GM13976 (cell line): ENCODE data around the gene TP53RK.

Source experiments
- DNase-seq: peaks from one replicate; pipeline ENCODE4 v3.0.0; 2012; ENCODE audit warnings: low spot score
- CTCF ChIP-seq: IDR thresholded peaks from 2 replicates; pipeline ENCODE4 v1.5.1; 2012; ENCODE audit warnings: borderline replicate concordance, mild to moderate bottlenecking; ENCODE audit not compliant: insufficient read depth; ENCODE audit errors: extremely low read depth, missing control alignments, control extremely low read depth
- in situ Hi-C: fragments of 300-500 bp; cut with MboI; formaldehyde crosslinking; loops from one replicate; pipeline ENCODE4 v1.12.0; 2022; ENCODE audit warnings: low sequenced_read_pairs, mixed read lengths, inconsistent platforms; ENCODE audit not compliant: unreplicated experiment

TP53RK gene

GRCh38 chr20:46722450-46722849 lies 33.2 kb upstream of the TP53RK start:
- no peak for DNase-seq
- no peak for TF ChIP-seq CTCF
- in situ Hi-C loops: no loop called here

GRCh38 chr20:46721476-46721875 lies 32.2 kb upstream of the TP53RK start:
- TF ChIP-seq CTCF: no peak
- in situ Hi-C loops: no loop called here
- no peak for DNase-seq

GRCh38 chr20:46720776-46721425 lies 31.7 kb upstream of the TP53RK start:
- TF ChIP-seq CTCF: no peak
- DNase-seq: no peak
- in situ Hi-C loops: no loop called here

GRCh38 chr20:46720019-46720418 lies 30.8 kb upstream of the TP53RK start:
- no peak for TF ChIP-seq CTCF
- in situ Hi-C loops: no loop called here
- DNase-seq: no peak

GRCh38 chr20:46717818-46718541 lies 28.7 kb upstream of the TP53RK start:
- no peak for DNase-seq
- in situ Hi-C loops: no loop called here

GRCh38 chr20:46715292-46715756 lies 26.1 kb upstream of the TP53RK start:
- no peak for DNase-seq
- in situ Hi-C loops: no loop called here
- TF ChIP-seq CTCF: no peak

More at GRCh38 chr20:46717818-46718541, 28.7 kb upstream of the TP53RK start:
- TF ChIP-seq CTCF: no peak
